HCT116 (cell line): ENCODE measurements around the gene UNKL. TPM values are rescaled to one million over a fixed set of nuclear protein-coding genes. Genes with fewer than 3 reads are reported as not detected.
A peak's percentile ranks its signal among the peaks of the same experiment; 100 is the strongest.

Source experiments
- ATAC-seq: fragments of 200-7000 bp; cut with Tn5 transposase; 2 replicates; pipeline ENCODE4 v1.9.1; 2020; ENCODE audit warnings: mild to moderate bottlenecking, moderate library complexity
- BruUV-seq: library from RNA; stranded (reverse); fragments of 400-500 nt; replicated peaks from 2 replicates; lab custom pipeline; 2021; lab: Mats Ljungman, UMichigan
- CTCF ChIA-PET: fragments of 300-600 bp; sonication (Branson Sonifier 250); formaldehyde crosslinking; loops from one replicate; lab custom pipeline; 2021; ENCODE audit warnings: antibody characterized with exemption; lab: Charles Lee
- POLR2A ChIA-PET: fragments of 300-600, 350-600 bp; sonication (Branson Sonifier 250); formaldehyde crosslinking; loops from one replicate; lab custom pipeline; 2021; ENCODE audit warnings: antibody characterized with exemption; lab: Charles Lee
- RAD21 ChIA-PET, 2 experiments: fragments of 300-600 bp; sonication (Branson Sonifier 250); formaldehyde crosslinking; loops; one replicate each; lab custom pipeline; 2023; ENCODE audit warnings: low total read pairs in 2 of 2; ENCODE audit not compliant: uncharacterized antibody in 2 of 2, unreplicated experiment in 2 of 2, low non-redundant PET in 1 of 2; lab: Charles Lee
- DNase-seq: peaks from one replicate; pipeline ENCODE4 v3.0.0-alpha.2; 2010; ENCODE audit warnings: low read depth, low spot score
- H2AFZ ChIP-seq: fragments of 200-600 bp; shearing (Covaris generic), sonication (generic); 2 replicates; pipeline ENCODE4 v1.6.1; 2017; ENCODE audit warnings: low read depth, mixed run types, mixed read lengths, antibody characterized with exemption, low read length; ENCODE audit not compliant: poor library complexity, severe bottlenecking
- H3K27ac ChIP-seq: 2 replicates; pipeline ENCODE4 v1.5.1; 2012; ENCODE audit warnings: low read depth, low read length
- H3K27me3 ChIP-seq: fragments of 200-600 bp; sonication (generic); 2 replicates; pipeline ENCODE4 v1.6.1; 2016; ENCODE audit warnings: mixed run types, low read length, mixed read lengths; ENCODE audit not compliant: insufficient read depth
- H3K36me3 ChIP-seq, 2 experiments: fragments of 200-500 bp in 1 of 2; fragments of 200-600 bp in 1 of 2; sonication (Bioruptor generic) in 1 of 2; sonication (generic) in 1 of 2; 2 replicates each; pipeline versions ENCODE4 v1.5.1 to v1.6.1; 2014 to 2016; ENCODE audit warnings: low read length in 2 of 2, inconsistent platforms in 1 of 2, mixed read lengths in 1 of 2, mixed run types in 1 of 2; ENCODE audit not compliant: insufficient read depth in 2 of 2, control insufficient read depth in 1 of 2
- H3K4me1 ChIP-seq, 2 experiments: fragments of 200-600 bp in 1 of 2; sonication (generic) in 1 of 2; 2 replicates each; pipeline versions ENCODE4 v1.5.1 to v1.6.1; 2012 to 2017; ENCODE audit warnings: low read length in 2 of 2, inconsistent platforms in 1 of 2, mild to moderate bottlenecking in 1 of 2, mixed read lengths in 1 of 2, mixed run types in 1 of 2, moderate library complexity in 1 of 2; ENCODE audit not compliant: insufficient read depth in 2 of 2, control insufficient read depth in 1 of 2
- H3K4me2 ChIP-seq: fragments of 200-600 bp; sonication (generic); 2 replicates; pipeline ENCODE4 v1.6.1; 2017; ENCODE audit warnings: mixed run types, low read length, mixed read lengths
- H3K4me3 ChIP-seq, 2 experiments: fragments of 200-600 bp in 1 of 2; sonication (generic) in 1 of 2; replicated peaks in 1 of 2; 2 replicates each; pipeline ENCODE4 v1.5.1; 2011 to 2016; ENCODE audit warnings: low read length in 2 of 2, control low read depth in 1 of 2, low read depth in 1 of 2, mild to moderate bottlenecking in 1 of 2, mixed read lengths in 1 of 2, mixed run types in 1 of 2
- H3K79me2 ChIP-seq: fragments of 200-600 bp; sonication (generic); 2 replicates; pipeline ENCODE4 v1.6.1; 2017; ENCODE audit warnings: mild to moderate bottlenecking, mixed run types, low read length, moderate library complexity, mixed read lengths; ENCODE audit not compliant: insufficient read depth
- H3K9ac ChIP-seq: fragments of 200-600 bp; sonication (generic); 2 replicates; pipeline ENCODE4 v1.6.1; 2016; ENCODE audit warnings: low read length, mixed read lengths
- H3K9me2 ChIP-seq: fragments of 200-600 bp; sonication (generic), shearing (Covaris generic); 2 replicates; pipeline ENCODE4 v1.6.1; 2017; ENCODE audit warnings: mixed run types, mild to moderate bottlenecking, moderate library complexity; ENCODE audit not compliant: insufficient read depth
- H3K9me3 ChIP-seq, 2 experiments: fragments of 200-500 bp in 1 of 2; fragments of 200-600 bp in 1 of 2; sonication (Bioruptor generic) in 1 of 2; sonication (generic) in 1 of 2; 2 replicates each; pipeline ENCODE4 v1.6.1; 2014 to 2017; ENCODE audit warnings: low read length in 2 of 2, mixed read lengths in 2 of 2, inconsistent platforms in 1 of 2, low read depth in 1 of 2, mild to moderate bottlenecking in 1 of 2, mixed run types in 1 of 2, moderate library complexity in 1 of 2; ENCODE audit not compliant: control insufficient read depth in 1 of 2, insufficient read depth in 1 of 2
- H4K20me1 ChIP-seq: fragments of 200-600 bp; sonication (generic), shearing (Covaris generic); 2 replicates; pipeline ENCODE4 v1.6.1; 2017; ENCODE audit warnings: mixed run types, mild to moderate bottlenecking, moderate library complexity; ENCODE audit not compliant: insufficient read depth
- CEBPB ChIP-seq: IDR thresholded peaks from 2 replicates; pipeline ENCODE4 v1.6.1; 2012; ENCODE audit warnings: low read depth
- CTCF ChIP-seq, 3 experiments: fragments of 200-600 bp in 1 of 3; sonication (generic) in 1 of 3; IDR thresholded peaks in 2 of 3; conservative IDR thresholded peaks in 1 of 3; 2 replicates each; pipeline ENCODE4 v1.5.1; 2012 to 2017; ENCODE audit warnings: low read depth in 2 of 3, low read length in 2 of 3, antibody characterized with exemption in 1 of 3, borderline replicate concordance in 1 of 3, control low read depth in 1 of 3, mild to moderate bottlenecking in 1 of 3, mixed read lengths in 1 of 3, mixed run types in 1 of 3, moderate library complexity in 1 of 3; ENCODE audit not compliant: insufficient read depth in 1 of 3
- ELF1 ChIP-seq: IDR thresholded peaks from 2 replicates; pipeline ENCODE4 v1.6.1; 2012; ENCODE audit warnings: low read depth, borderline replicate concordance
- EZH2 ChIP-seq: fragments of 200-600 bp; sonication (generic); IDR thresholded peaks from 2 replicates; pipeline ENCODE4 v1.6.1; 2017; ENCODE audit warnings: antibody characterized with exemption, mixed run types
- FOSL1 ChIP-seq: IDR thresholded peaks from 2 replicates; pipeline ENCODE4 v1.6.1; 2012; ENCODE audit warnings: low read depth
- MAX ChIP-seq: IDR thresholded peaks from 2 replicates; pipeline ENCODE4 v1.6.1; 2012
- POLR2A ChIP-seq: IDR thresholded peaks from 2 replicates; pipeline ENCODE4 v1.7.0; 2011; ENCODE audit warnings: borderline replicate concordance; ENCODE audit not compliant: insufficient read depth, insufficient read length; ENCODE audit errors: extremely low read depth
- POLR2AphosphoS5 ChIP-seq: IDR thresholded peaks from 2 replicates; pipeline ENCODE4 v1.6.1; 2011; ENCODE audit warnings: mild to moderate bottlenecking, low read depth, low read length, moderate library complexity
- RAD21 ChIP-seq: IDR thresholded peaks from 2 replicates; pipeline ENCODE4 v1.6.1; 2012; ENCODE audit warnings: low read depth, mild to moderate bottlenecking
- SP1 ChIP-seq: IDR thresholded peaks from 2 replicates; pipeline ENCODE4 v1.6.1; 2012; ENCODE audit warnings: low read depth
- YY1 ChIP-seq: IDR thresholded peaks from 2 replicates; pipeline ENCODE4 v1.6.1; 2011; ENCODE audit warnings: low read length, low read depth, moderate library complexity, mild to moderate bottlenecking; ENCODE audit not compliant: insufficient replicate concordance; ENCODE audit errors: extremely low read depth
- intact Hi-C: fragments of 100-400 bp; cut with micrococcal nuclease; formaldehyde crosslinking; loops from 2 replicates; pipeline ENCODE4 v1.10.0; 2022
- total RNA-seq: library from RNA; stranded (reverse); gene quantifications from one replicate; pipeline ENCODE4 v1.2.1, GENCODE V29; 2021; ENCODE audit not compliant: unreplicated experiment

UNKL gene
- total RNA-seq, 1 experiment from 2014 or later = 24.9 TPM

DNA sequence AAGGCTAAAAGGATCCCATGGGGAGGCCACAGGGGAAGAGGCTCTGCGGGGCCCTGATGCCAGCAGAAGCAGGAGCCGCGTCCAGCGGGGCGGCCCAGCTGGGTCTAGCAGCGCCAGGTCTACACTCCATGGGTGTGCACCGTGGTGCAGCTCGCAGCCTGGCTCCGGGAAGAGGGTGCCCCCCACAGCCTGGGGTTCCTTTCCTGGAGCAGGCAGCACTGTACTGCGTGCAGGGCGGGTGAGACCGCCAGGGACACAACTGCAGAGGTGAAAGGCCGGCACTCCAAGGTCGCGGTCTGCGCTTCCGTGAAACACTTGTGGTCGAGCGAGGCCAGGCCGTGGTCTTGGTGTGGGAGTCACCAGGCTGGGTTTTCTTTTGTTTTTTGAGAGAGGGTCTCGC lies 36.3 kb upstream of the UNKL start:
- no peak overlapping the region for H2AFZ ChIP-seq
- ChIA-PET POLR2A (no interaction called here), CTCF (no interaction called here)
- no TSS peak for BruUV-seq
- H3K9me2 ChIP-seq = no peaks in the 10 kb centered on the region
- H3K9me3 ChIP-seq = no peaks in the 10 kb centered on the region
- no peak for DNase-seq
- H4K20me1 ChIP-seq = no peaks in the 10 kb centered on the region
- no peak overlapping the region for H3K27ac ChIP-seq
- H3K4me2 ChIP-seq = no peak overlapping the region
- H3K4me3 ChIP-seq = no peak overlapping the region
- TF ChIP-seq CEBPB (no peak), MAX (no peak), YY1 (no peak), SP1 (no peak), ELF1 (no peak), POLR2AphosphoS5 (no peak)
- TF ChIP-seq, all 23 proteins: peak for 0
- H3K4me1 ChIP-seq = no peaks in the 10 kb centered on the region
- no peak overlapping the region for H3K9ac ChIP-seq
- RAD21 ChIA-PET = no interaction called here
- no peak for ATAC-seq
- intact Hi-C loops = no loop called here
- H3K27me3 ChIP-seq = no peaks in the 10 kb centered on the region
- H3K36me3 ChIP-seq = no peaks in the 10 kb centered on the region; a peak in 1 of 4 replicates
- H3K79me2 ChIP-seq = no peaks in the 10 kb centered on the region

- Histone ChIP-seq H3K9me3 (no peaks in the 10 kb centered on the region), H3K9me2 (no peaks in the 10 kb centered on the region), H3K36me3 (no peaks in the 10 kb centered on the region; a peak in 1 of 4 replicates), H2AFZ (no peak overlapping the region), H3K79me2 (no peaks in the 10 kb centered on the region), H3K4me1 (no peaks in the 10 kb centered on the region), H4K20me1 (no peaks in the 10 kb centered on the region), H3K4me3 (no peak overlapping the region), H3K27me3 (no peaks in the 10 kb centered on the region), H3K9ac (no peak overlapping the region), H3K27ac (no peak overlapping the region), H3K4me2 (no peak overlapping the region)
- TF ChIP-seq EZH2 = no peak
- TF ChIP-seq FOSL1 = no peak
- TF ChIP-seq CTCF (IDR thresholded peaks at IDR 0.05 in 2 of 3, conservative IDR thresholded peaks at IDR 0.05 in 1 of 3; ENCODE audit: borderline replicate concordance in 1 of 3, insufficient read depth in 1 of 3, low read depth in 2 of 3, low read length in 2 of 3) = peak in 2 of 3 experiments; percentile 28 to 33; a peak in 2 of 6 replicates
- TF ChIP-seq ELF1 = no peak
- TF ChIP-seq POLR2A = no peak
- no peak for TF ChIP-seq RAD21
- RAD21 ChIA-PET = no interaction called here
- peak; percentile 44; the same call in 1 of the 2 replicates for ATAC-seq
- no TSS peak for BruUV-seq
- intact Hi-C loops = no loop called here
- CTCF ChIA-PET = no interaction called here
- no peak for DNase-seq
- POLR2A ChIA-PET = no interaction called here
These were observed 35.7 kb upstream of the UNKL start for GRCh38 chr16:1450218-1450617.
